Islet of Langerhans (tissue), 1 donor: ENCODE data around the gene PCSK6.
"Not testable (repeated sequence)": the region's sequence is repeated elsewhere in the genome, so short reads cannot be mapped to it uniquely, and the experiment has no call there.

Source experiments
- FAIRE-seq: peaks from one replicate; lab custom pipeline; 2011; peaks lifted over from hg19 to GRCh38; lab: Jason Lieb, UNC

The PCSK6 gene

GRCh38 chr15:101429191-101429590, 60.3 kb downstream of the PCSK6 start:
- FAIRE-seq: no peak

GRCh38 chr15:101428758-101429157, 60.7 kb downstream of the PCSK6 start:
- FAIRE-seq: no peak

GRCh38 chr15:101427606-101428487, 61.7 kb downstream of the PCSK6 start:
- FAIRE-seq: no peak

- FAIRE-seq: no peak
Observed at GRCh38 chr15:101426761-101427333, 62.7 kb downstream of the PCSK6 start.

- FAIRE-seq: no peak
Observed at GRCh38 chr15:101425787-101426365, 63.6 kb downstream of the PCSK6 start.

- FAIRE-seq: no peak
Observed at GRCh38 chr15:101424984-101425383, 64.5 kb downstream of the PCSK6 start.

- no peak for FAIRE-seq
Observed at GRCh38 chr15:101420232-101420631, 69.3 kb downstream of the PCSK6 start.

GRCh38 chr15:101416475-101416874, 73.0 kb downstream of the PCSK6 start:
- not testable (repeated sequence) for FAIRE-seq

GRCh38 chr15:101413239-101413638, 76.3 kb downstream of the PCSK6 start:
- FAIRE-seq: no peak

GRCh38 chr15:101411581-101411980, 77.9 kb downstream of the PCSK6 start:
- no peak for FAIRE-seq

GRCh38 chr15:101411085-101411484, 78.4 kb downstream of the PCSK6 start:
- no peak for FAIRE-seq

- FAIRE-seq: no peak
Observed at GRCh38 chr15:101410612-101411011, 78.9 kb downstream of the PCSK6 start.

GRCh38 chr15:101409621-101410020, 79.9 kb downstream of the PCSK6 start:
- no peak for FAIRE-seq

- FAIRE-seq: no peak
Observed at GRCh38 chr15:101407966-101408775, 81.3 kb downstream of the PCSK6 start.

- FAIRE-seq: no peak
Observed at GRCh38 chr15:101407439-101407838, 82.1 kb downstream of the PCSK6 start.

GRCh38 chr15:101406526-101407195, 82.8 kb downstream of the PCSK6 start:
- no peak for FAIRE-seq

- FAIRE-seq: no peak
Observed at GRCh38 chr15:101406036-101406435, 83.5 kb downstream of the PCSK6 start.

GRCh38 chr15:101404245-101404644, 85.3 kb downstream of the PCSK6 start:
- FAIRE-seq: no peak

- FAIRE-seq: not testable (repeated sequence)
Observed at GRCh38 chr15:101402883-101403282, 86.6 kb downstream of the PCSK6 start.

- FAIRE-seq: no peak
Observed at GRCh38 chr15:101401286-101401685, 88.2 kb downstream of the PCSK6 start.

GRCh38 chr15:101399431-101399830, 90.1 kb downstream of the PCSK6 start:
- FAIRE-seq: no peak

- no peak for FAIRE-seq
Observed at GRCh38 chr15:101398247-101398646, 91.3 kb downstream of the PCSK6 start.
